HG02981 (cell line): ENCODE data around the gene HMX1.

ENCODE experiments used
- ATAC-seq: cut with Tn5 transposase; IDR thresholded peaks from one replicate; pipeline ENCODE4 v1.9.1; 2021; ENCODE audit warnings: mild to moderate bottlenecking, moderate library complexity; ENCODE audit not compliant: unreplicated experiment

Gene HMX1

DNA sequence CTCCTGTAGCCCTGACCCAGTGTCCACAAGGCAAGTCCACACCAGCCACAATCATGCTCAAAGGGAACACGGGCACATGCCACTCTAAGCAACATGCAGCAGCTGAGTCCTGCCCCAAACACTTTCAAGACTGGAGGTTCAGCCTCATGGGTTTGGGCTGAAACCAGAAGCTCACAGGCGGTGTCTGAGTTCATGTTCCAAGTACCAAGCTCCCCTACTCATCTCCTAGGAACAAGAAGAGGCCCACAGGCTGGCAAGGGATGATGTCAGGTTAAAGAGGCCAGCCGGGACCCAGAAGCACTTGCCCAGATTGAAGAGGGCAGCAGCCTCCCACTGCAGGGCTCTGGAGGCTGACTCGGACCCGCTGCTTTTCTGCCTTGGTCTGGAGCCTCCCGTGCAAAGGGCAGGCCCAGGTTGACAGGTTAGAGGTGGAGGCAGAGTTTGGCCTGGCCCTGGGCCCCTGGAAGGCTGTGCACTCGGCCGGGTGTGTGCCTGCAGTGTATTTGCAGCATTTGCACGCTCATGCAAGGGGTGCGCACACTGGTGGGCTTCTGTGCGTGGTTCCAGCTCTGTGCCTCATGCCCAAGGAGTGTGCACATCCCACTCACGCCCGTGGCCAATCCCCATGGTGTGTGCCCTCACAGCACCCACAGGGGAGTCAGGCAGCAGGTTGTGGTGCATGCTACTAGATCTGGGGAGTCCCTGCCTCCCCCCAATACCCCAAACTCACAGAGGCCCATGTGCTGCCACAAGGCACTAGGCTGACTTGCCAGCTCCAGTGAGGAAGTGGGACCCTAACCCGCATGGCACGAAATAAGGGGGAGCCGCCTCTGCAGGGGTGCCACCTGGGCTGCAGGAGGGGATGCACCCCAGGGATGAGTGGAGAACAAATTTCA, 2.4 kb downstream of the HMX1 start:
- no peak for ATAC-seq

GRCh38 chr4:8868321-8869001, 3.2 kb downstream of the HMX1 start:
- ATAC-seq = no peak

DNA sequence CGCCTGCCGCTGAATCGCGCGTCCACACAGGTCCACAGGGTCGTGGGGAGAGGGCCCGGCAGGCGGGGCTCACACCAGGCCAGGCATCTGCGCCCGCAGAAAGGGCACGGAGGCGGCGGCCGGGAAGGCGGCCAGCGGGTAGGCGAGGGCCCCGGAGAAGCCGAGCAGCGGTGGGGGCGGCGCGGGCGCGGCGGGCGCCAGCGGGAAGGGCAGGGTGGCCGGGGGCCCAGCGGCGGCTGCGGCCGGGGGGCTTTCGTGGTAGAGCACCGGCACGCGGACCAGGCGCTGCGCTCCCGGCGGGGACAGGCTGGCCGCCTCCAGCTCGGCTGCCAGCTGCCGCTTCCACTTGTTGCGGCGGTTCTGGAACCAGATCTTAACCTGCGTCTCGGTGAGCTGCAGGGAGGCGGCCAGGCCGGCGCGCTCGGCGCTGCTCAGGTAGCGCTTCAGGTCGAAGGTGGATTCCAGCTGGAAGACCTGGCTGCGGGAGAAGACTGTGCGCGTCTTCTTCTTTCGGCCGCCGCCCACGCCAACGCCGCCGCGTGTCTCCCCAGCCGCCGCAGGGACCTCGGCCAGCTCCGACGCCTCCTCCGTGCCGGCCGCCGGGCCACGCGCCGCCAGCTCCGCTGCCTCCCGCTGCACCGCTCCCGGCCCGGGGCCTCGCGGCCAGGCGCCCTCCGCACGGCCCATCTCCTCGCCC, 3.9 kb downstream of the HMX1 start:
- no peak for ATAC-seq

GRCh38 chr4:8866828-8867623, 4.6 kb downstream of the HMX1 start:
- no peak for ATAC-seq

DNA sequence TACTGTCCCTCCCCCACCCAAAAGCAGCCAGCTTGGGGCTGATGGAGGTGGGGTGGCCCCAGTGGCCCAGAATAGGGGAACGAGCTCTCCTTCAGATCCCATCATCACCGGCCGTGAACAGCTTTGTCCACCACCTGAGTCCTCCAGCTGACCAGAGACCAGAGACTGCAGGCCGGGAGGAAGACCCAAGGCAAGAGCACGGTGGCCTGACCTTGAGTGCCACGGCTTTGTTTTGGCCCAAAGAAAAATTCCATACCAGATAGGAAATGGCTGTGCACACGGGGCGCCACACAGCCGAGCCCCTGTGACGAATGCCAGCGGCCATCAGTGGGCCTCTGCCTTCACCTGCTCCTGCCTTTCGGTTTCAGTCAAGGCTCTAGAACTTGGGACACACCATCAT, 5.2 kb downstream of the HMX1 start:
- no peak for ATAC-seq

GRCh38 chr4:8865681-8866310, 5.8 kb downstream of the HMX1 start:
- ATAC-seq = no peak

- ATAC-seq = no peak
Observed at GRCh38 chr4:8864912-8865680, 6.5 kb downstream of the HMX1 start.

- ATAC-seq = no peak
Observed at GRCh38 chr4:8863686-8864682, 7.7 kb downstream of the HMX1 start.

- ATAC-seq = no peak
Observed at GRCh38 chr4:8862800-8863685, 8.6 kb downstream of the HMX1 start.

DNA sequence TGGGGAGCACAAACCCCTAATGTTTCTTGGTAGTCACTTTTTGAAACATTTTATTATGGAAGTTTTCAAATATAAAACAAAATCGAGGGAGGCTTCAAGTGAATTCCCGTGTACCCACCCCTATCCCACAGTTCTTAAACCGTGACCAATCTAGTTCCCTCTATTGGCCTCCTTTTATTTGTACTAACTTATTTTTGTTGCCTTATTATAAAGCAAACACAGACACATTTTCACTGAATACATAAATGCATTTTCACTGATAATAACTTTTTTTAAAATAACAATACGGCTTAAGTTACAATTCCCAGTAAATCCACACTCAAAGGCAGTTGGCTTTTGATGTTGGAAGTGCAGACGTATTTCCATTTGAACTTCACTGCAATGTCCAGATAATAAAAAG, 9.3 kb downstream of the HMX1 start:
- ATAC-seq = no peak

DNA sequence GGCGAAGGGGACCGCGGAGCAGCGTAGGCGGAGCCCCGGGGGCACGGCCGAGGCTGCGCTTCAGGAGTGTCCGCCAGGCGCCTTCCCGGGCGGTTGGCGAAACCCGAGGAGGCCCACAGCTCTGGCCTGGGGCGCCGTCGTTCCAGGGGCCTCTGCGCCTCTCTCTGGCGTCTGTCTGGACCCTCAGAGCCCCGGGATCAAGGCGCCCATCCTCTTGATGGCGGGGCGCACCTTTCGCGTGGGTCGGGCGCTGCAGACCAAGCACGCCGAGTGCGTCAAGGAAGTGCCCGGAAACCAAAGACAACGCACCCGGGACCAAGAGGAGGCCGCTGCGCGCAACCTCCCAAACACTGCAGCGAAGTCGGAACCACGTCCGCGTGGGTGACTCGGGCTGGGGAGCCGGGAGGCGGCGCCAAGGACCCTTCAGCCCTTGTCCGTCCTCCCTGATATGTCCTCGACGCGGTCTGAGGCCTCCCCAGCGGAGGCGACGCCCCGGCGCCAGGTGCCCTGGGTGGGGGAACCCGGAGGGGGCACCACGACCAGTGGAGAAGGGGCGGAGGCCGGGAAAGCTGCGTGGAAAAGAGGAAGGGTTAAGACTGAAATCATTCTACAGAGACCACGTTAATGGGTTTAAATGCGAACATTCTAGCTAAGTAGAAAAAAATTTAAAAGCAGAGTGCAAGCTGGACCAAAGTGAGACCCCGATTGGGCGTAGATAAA, 9.9 kb downstream of the HMX1 start:
- no peak for ATAC-seq

- no peak for ATAC-seq
Observed at GRCh38 chr4:8860892-8861575, 10.6 kb downstream of the HMX1 start.

- ATAC-seq = no peak
Observed at GRCh38 chr4:8860096-8860891, 11.3 kb downstream of the HMX1 start.

DNA sequence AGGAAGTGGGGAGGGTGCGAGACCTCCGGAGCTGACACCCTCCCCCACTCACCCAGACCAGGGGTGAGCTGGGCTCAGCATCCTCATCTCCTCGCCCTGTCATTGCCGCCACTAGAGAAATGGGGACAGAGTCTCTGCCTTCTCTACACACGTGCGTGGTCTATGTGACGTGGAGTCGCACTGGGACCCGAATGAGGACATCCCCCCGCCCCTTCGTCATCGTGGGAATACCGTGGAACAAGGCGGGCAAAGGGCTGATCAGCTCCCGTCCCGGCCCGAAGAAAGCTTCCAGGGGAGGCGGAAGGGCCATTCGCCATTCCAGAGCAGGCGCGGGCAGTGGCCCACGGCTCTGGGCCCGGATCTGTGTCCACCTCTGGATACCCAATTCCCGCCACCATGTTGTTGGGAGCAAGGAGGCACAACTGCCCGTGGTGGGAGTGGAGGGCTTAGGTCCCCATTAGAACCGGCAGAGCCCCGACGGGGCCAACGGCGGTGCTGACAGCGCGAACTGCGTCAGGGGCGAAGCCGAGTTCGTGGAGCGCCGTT, 12.0 kb downstream of the HMX1 start:
- no peak for ATAC-seq

DNA sequence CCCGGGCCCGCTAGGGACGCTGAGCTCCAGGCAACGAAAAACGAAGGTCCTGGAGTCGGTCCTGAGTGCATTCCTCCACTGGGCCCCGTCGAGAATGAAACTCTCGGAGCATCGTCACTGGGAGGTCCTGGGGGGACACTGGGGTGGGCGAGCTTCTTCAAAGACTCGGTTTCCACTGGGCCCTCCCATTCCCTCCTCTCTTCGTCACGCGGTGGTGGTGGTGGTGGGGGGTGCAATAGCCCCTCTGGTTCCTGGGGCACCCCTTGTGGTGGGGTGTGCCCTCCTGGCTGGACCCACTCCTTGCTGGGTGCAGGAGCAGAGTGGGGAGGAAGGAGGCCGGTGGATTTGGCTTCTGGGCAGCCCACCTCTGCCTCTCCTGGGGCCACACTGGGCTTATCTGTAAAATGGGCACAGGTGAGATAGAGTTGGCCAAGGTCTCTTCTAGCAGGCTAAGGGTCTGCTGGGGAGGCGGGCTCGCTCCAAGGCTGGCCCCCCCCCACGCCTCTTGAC, 12.9 kb downstream of the HMX1 start:
- no peak for ATAC-seq
